HG02623 (cell line): ENCODE results near the gene AP1S3.
A peak's percentile ranks its signal among the peaks of the same experiment; 100 is the strongest.

Source experiments
- ATAC-seq: cut with Tn5 transposase; IDR thresholded peaks from one replicate; pipeline ENCODE4 v1.9.1; 2021; ENCODE audit warnings: moderate library complexity; ENCODE audit not compliant: unreplicated experiment

Gene AP1S3

GRCh38 chr2:223727562-223727961 lies 109.8 kb downstream of the AP1S3 start:
- peak; percentile 80 for ATAC-seq

GRCh38 chr2:223725986-223726970 lies 111.1 kb downstream of the AP1S3 start:
- no peak for ATAC-seq

- ATAC-seq, result no peak
Measured at GRCh38 chr2:223725494-223725893, 111.9 kb downstream of the AP1S3 start.

GRCh38 chr2:223724861-223725260 lies 112.5 kb downstream of the AP1S3 start:
- ATAC-seq, result no peak

- no peak for ATAC-seq
Measured at GRCh38 chr2:223723954-223724411, 113.4 kb downstream of the AP1S3 start.

GRCh38 chr2:223722226-223722625 lies 115.2 kb downstream of the AP1S3 start:
- no peak for ATAC-seq

- ATAC-seq, result no peak
Measured at GRCh38 chr2:223721746-223722145, 115.6 kb downstream of the AP1S3 start.

GRCh38 chr2:223720367-223720766 lies 117.0 kb downstream of the AP1S3 start:
- ATAC-seq, result no peak

GRCh38 chr2:223712642-223713041 lies 124.7 kb downstream of the AP1S3 start:
- no peak for ATAC-seq

GRCh38 chr2:223711596-223712326 lies 125.6 kb downstream of the AP1S3 start:
- no peak for ATAC-seq
